B cell (primary cell): ENCODE results near the gene LMAN1. TPM values are rescaled to one million over a fixed set of nuclear protein-coding genes. Genes with fewer than 3 reads are reported as not detected.

Source experiments
- ATAC-seq: fragments of 200-7000 bp; cut with Tn5 transposase; one replicate; pipeline ENCODE4 v1.10.0; 2021; ENCODE audit warnings: low read depth, mild to moderate bottlenecking, moderate number of reproducible peaks, moderate library complexity
- CTCF ChIA-PET: fragments of 350-600 bp; sonication (Branson Sonifier 250); formaldehyde crosslinking; loops from one replicate; lab custom pipeline; 2021; ENCODE audit warnings: antibody characterized with exemption, inconsistent platforms; lab: Charles Lee
- POLR2A ChIA-PET: fragments of 350-600 bp; sonication (Branson Sonifier 250); formaldehyde crosslinking; loops from one replicate; lab custom pipeline; 2021; ENCODE audit warnings: antibody characterized with exemption; lab: Charles Lee
- DNase-seq: peaks from one replicate; pipeline ENCODE4 v3.0.0; 2013
- H2AFZ ChIP-seq: 2 replicates; pipeline ENCODE4 v1.6.1; 2012; ENCODE audit warnings: mild to moderate bottlenecking, low read depth, low read length; ENCODE audit not compliant: insufficient read depth, poor library complexity, severe bottlenecking
- H3K27ac ChIP-seq, 2 donors: 1 replicate in 1 of 2; 2 replicates in 1 of 2; pipeline ENCODE4 v1.5.1; 2012 to 2013; ENCODE audit warnings: low read length in 2 of 2, mild to moderate bottlenecking in 2 of 2, moderate library complexity in 1 of 2
- H3K27me3 ChIP-seq, 4 experiments: fragments of 200-600 bp in 1 of 4; sonication (generic) in 1 of 4; replicated peaks in 1 of 4; 1 replicate in 2 of 4; 2 replicates in 2 of 4; pipeline versions ENCODE4 v1.6.1 to v1.7.0; 2013 to 2016; ENCODE audit warnings: low read length in 3 of 4, mild to moderate bottlenecking in 2 of 4, mixed read lengths in 1 of 4, moderate library complexity in 1 of 4; ENCODE audit not compliant: insufficient read depth in 4 of 4, control insufficient read depth in 3 of 4; ENCODE audit errors: control extremely low read depth in 1 of 4
- H3K36me3 ChIP-seq, 2 experiments: replicated peaks in 1 of 2; 1 replicate in 1 of 2; 2 replicates in 1 of 2; pipeline versions ENCODE4 v1.6.1 to v1.7.1; 2013; ENCODE audit warnings: low read length in 1 of 2; ENCODE audit not compliant: insufficient read depth in 2 of 2, control insufficient read depth in 1 of 2; ENCODE audit errors: control extremely low read depth in 1 of 2, extremely low read depth in 1 of 2
- H3K4me1 ChIP-seq, 2 donors: fragments of 200-600 bp in 1 of 2; sonication (generic) in 1 of 2; 1 replicate in 1 of 2; 2 replicates in 1 of 2; pipeline versions ENCODE4 v1.5.1 to v1.6.1; 2013 to 2017; ENCODE audit warnings: low read length in 2 of 2; ENCODE audit not compliant: control insufficient read depth in 2 of 2, insufficient read depth in 2 of 2
- H3K4me2 ChIP-seq: replicated peaks from 2 replicates; pipeline ENCODE3; 2012; ENCODE audit warnings: mild to moderate bottlenecking, low read depth, low read length; ENCODE audit not compliant: poor library complexity, severe bottlenecking
- H3K4me3 ChIP-seq, 5 experiments: fragments of 200-600 bp in 1 of 5; sonication (generic) in 1 of 5; 1 replicate in 3 of 5; 2 replicates in 2 of 5; pipeline versions ENCODE4 v1.5.1 to v1.7.0; 2011 to 2016; ENCODE audit warnings: low read length in 4 of 5, mild to moderate bottlenecking in 4 of 5, low read depth in 2 of 5, control low read depth in 1 of 5, moderate library complexity in 1 of 5; ENCODE audit not compliant: insufficient read depth in 1 of 5; ENCODE audit errors: control extremely low read depth in 1 of 5, extremely low read depth in 1 of 5
- H3K79me2 ChIP-seq: fragments of 200-600 bp; sonication (generic); one replicate; pipeline ENCODE4 v1.6.0; 2016; ENCODE audit warnings: low read length; ENCODE audit not compliant: control insufficient read depth, insufficient read depth
- H3K9ac ChIP-seq: fragments of 200-600 bp; sonication (generic); 2 replicates; pipeline ENCODE4 v1.6.1; 2017; ENCODE audit warnings: mild to moderate bottlenecking, low read length, moderate library complexity
- H3K9me3 ChIP-seq, 3 donors: one replicate each; pipeline versions ENCODE4 v1.6.1 to v1.7.1; 2013; ENCODE audit warnings: low read length in 2 of 3; ENCODE audit not compliant: control insufficient read depth in 2 of 3, insufficient read depth in 1 of 3; ENCODE audit errors: control extremely low read depth in 1 of 3
- H4K20me1 ChIP-seq: 2 replicates; pipeline ENCODE4 v1.6.0; 2012; ENCODE audit warnings: mild to moderate bottlenecking, low read length; ENCODE audit not compliant: insufficient read depth, control insufficient read depth, poor library complexity, severe bottlenecking
- H3K27ac Mint-ChIP-seq: one replicate; pipeline ENCODE4 v1.8.0; 2021; ENCODE audit warnings: mixed read lengths
- H3K27me3 Mint-ChIP-seq: one replicate; pipeline ENCODE4 v1.8.0; 2021; ENCODE audit warnings: mixed read lengths
- H3K4me1 Mint-ChIP-seq: one replicate; pipeline ENCODE4 v1.8.0; 2021; ENCODE audit warnings: mixed read lengths
- H3K4me3 Mint-ChIP-seq: one replicate; pipeline ENCODE4 v1.8.0; 2021; ENCODE audit warnings: mixed read lengths
- H3K9me3 Mint-ChIP-seq: one replicate; pipeline ENCODE4 v1.8.0; 2022; ENCODE audit warnings: mixed read lengths; ENCODE audit not compliant: insufficient read depth
- CTCF ChIP-seq: fragments of 200-600 bp; IDR thresholded peaks from one replicate; pipeline ENCODE4 v1.8.0; 2022; ENCODE audit warnings: antibody characterized with exemption, mild to moderate bottlenecking
- EZH2 ChIP-seq: IDR thresholded peaks from 2 replicates; pipeline ENCODE4 v1.6.1; 2012; ENCODE audit warnings: borderline replicate concordance, low read depth, mild to moderate bottlenecking, moderate library complexity, low read length; ENCODE audit not compliant: insufficient read depth, poor library complexity, severe bottlenecking
- WGBS: methylation state at CpG from one replicate; pipeline ENCODE4 v1.1.5; 2013; ENCODE audit warnings: missing lambda C conversion rate; ENCODE audit not compliant: insufficient coverage; 5-methylcytosine and 5-hydroxymethylcytosine counted together
- intact Hi-C: fragments of 100-400 bp; cut with micrococcal nuclease; formaldehyde crosslinking; loops from one replicate; pipeline ENCODE4 v1.10.0; 2022
- polyA plus RNA-seq: library from polyadenylated mRNA; depleted of rRNA; stranded (reverse); fragments of >200 nt; gene quantifications from 2 replicates; pipeline ENCODE4 v1.2.3, GENCODE V29; 2012
- total RNA-seq, 2 donors: library from RNA; stranded (reverse); fragments of 120-200 nt in 1 of 2; gene quantifications; 1 replicate in 1 of 2; 2 replicates in 1 of 2; pipeline versions ENCODE4 v1.2.3 to v1.2.4, GENCODE V29; 2013 to 2022

The LMAN1 gene
- total and polyA plus RNA-seq, 2 donors (not counting 1 experiment from before 2014, with no cell fraction given): 9.2 to 41.1 TPM

- Histone ChIP-seq H3K27me3 (peaks cover 0 to 43% (median 26%) of the 10 kb centered on the region in 4 experiments), H2AFZ (no peak overlapping the region), H3K27ac (no peak overlapping the region), H4K20me1 (no peaks in the 10 kb centered on the region), H3K4me3 (no peak overlapping the region), H3K36me3 (no peaks in the 10 kb centered on the region), H3K9ac (no peak overlapping the region), H3K4me2 (no peak overlapping the region), H3K4me1 (peaks cover 1 to 5% of the 10 kb centered on the region in 2 donors), H3K79me2 (no peaks in the 10 kb centered on the region), H3K9me3 (peaks cover 0 to 8% (median 1%) of the 10 kb centered on the region in 3 donors)
- Mint-ChIP-seq H3K4me3 (no peak overlapping the region), H3K27me3 (peaks cover 66% of the 10 kb centered on the region), H3K9me3 (no peaks in the 10 kb centered on the region), H3K27ac (no peak overlapping the region), H3K4me1 (peaks cover 2% of the 10 kb centered on the region)
- intact Hi-C loops: no loop called here
- DNase-seq (no peak), ATAC-seq (no peak)
- POLR2A ChIA-PET: no interaction called here
- WGBS: 75% methylated on average over 1 of the region's 5 CpGs
- TF ChIP-seq EZH2 (no peak), CTCF (no peak)
- CTCF ChIA-PET: no interaction called here
Observed at GRCh38 chr18:59278793-59279192, 80.3 kb downstream of the LMAN1 start.

Other genes with a start within 250 kb of the LMAN1 start
- gene SEC11C, start 219.4 kb downstream of the LMAN1 start, total RNA-seq: 69.8 and 76.8 TPM in 2 replicates
- gene SEC11C, start 219.4 kb downstream of the LMAN1 start, polyA plus RNA-seq: 29.0 and 30.7 TPM in 2 replicates
- not detected in 2 replicates for gene GRP, start 139.1 kb downstream of the LMAN1 start, total RNA-seq
- gene GRP, start 139.1 kb downstream of the LMAN1 start, polyA plus RNA-seq: not detected in 2 replicates
- gene RAX, start 85.8 kb downstream of the LMAN1 start, total RNA-seq: not detected in 2 replicates
- gene RAX, start 85.8 kb downstream of the LMAN1 start, polyA plus RNA-seq: not detected in 2 replicates
- gene CPLX4, start 40.6 kb downstream of the LMAN1 start, total RNA-seq: not detected in 2 replicates
- gene CPLX4, start 40.6 kb downstream of the LMAN1 start, polyA plus RNA-seq: not detected in 2 replicates